Panc1 (cell line): Measurements from ENCODE around the gene AAK1. TPM values are rescaled to one million over a fixed set of nuclear protein-coding genes. Genes with fewer than 3 reads are reported as not detected.

Experiments used
- ATAC-seq: fragments of 200-7000 bp; cut with Tn5 transposase; 2 replicates; pipeline ENCODE4 v1.9.1; 2020; ENCODE audit warnings: mild to moderate bottlenecking, moderate library complexity
- BruUV-seq: library from RNA; stranded (reverse); fragments of 400-500 nt; replicated peaks from 2 replicates; lab custom pipeline; 2021; lab: Mats Ljungman, UMichigan
- CTCF ChIA-PET: fragments of 300-600 bp; sonication (Branson Sonifier 250); formaldehyde crosslinking; loops from one replicate; lab custom pipeline; 2022; ENCODE audit warnings: antibody characterized with exemption; lab: Charles Lee
- POLR2A ChIA-PET: fragments of 300-600 bp; sonication (Branson Sonifier 250); formaldehyde crosslinking; loops from one replicate; lab custom pipeline; 2022; ENCODE audit warnings: antibody characterized with exemption; lab: Charles Lee
- DNase-seq: peaks from one replicate; pipeline ENCODE4 v3.0.0-alpha.2; 2010; ENCODE audit warnings: low read depth, low spot score
- H3K27ac ChIP-seq: 2 replicates; pipeline ENCODE4 v1.5.1; 2011; ENCODE audit warnings: mild to moderate bottlenecking, low read length, inconsistent platforms
- H3K27me3 ChIP-seq: fragments of 200-500 bp; sonication (Bioruptor generic); 2 replicates; pipeline ENCODE4 v1.6.0; 2014; ENCODE audit warnings: low read length, inconsistent platforms; ENCODE audit not compliant: control insufficient read depth, insufficient read depth
- H3K36me3 ChIP-seq: fragments of 200-500 bp; sonication (Bioruptor generic); 2 replicates; pipeline ENCODE4 v1.5.1; 2014; ENCODE audit warnings: inconsistent platforms, mild to moderate bottlenecking, low read length, moderate library complexity; ENCODE audit not compliant: control insufficient read depth, insufficient read depth
- H3K4me1 ChIP-seq: 2 replicates; pipeline ENCODE4 v1.5.1; 2011; ENCODE audit warnings: inconsistent platforms, mild to moderate bottlenecking, low read length, moderate library complexity; ENCODE audit not compliant: control insufficient read depth, insufficient read depth
- H3K4me3 ChIP-seq, 2 experiments: 2 replicates each; pipeline ENCODE4 v1.5.1; 2011 to 2012; ENCODE audit warnings: low read depth in 2 of 2, low read length in 2 of 2, mild to moderate bottlenecking in 2 of 2, inconsistent platforms in 1 of 2, moderate library complexity in 1 of 2
- H3K9me3 ChIP-seq: fragments of 200-500 bp; sonication (Bioruptor generic); 2 replicates; pipeline ENCODE4 v1.5.1; 2014; ENCODE audit warnings: low read depth, mild to moderate bottlenecking, inconsistent platforms, low read length, moderate library complexity; ENCODE audit not compliant: control insufficient read depth, insufficient read depth
- CTCF ChIP-seq: fragments of 450-650 bp; IDR thresholded peaks from 2 replicates; pipeline ENCODE4 v1.5.1; 2017; ENCODE audit warnings: mild to moderate bottlenecking
- POLR2AphosphoS5 ChIP-seq: IDR thresholded peaks from 2 replicates; pipeline ENCODE4 v1.6.1; 2012; ENCODE audit warnings: mild to moderate bottlenecking, low read depth, low read length, moderate library complexity
- REST ChIP-seq, 2 experiments: IDR thresholded peaks; 2 replicates each; pipeline ENCODE4 v1.6.1; 2011 to 2012; ENCODE audit warnings: low read depth in 2 of 2, control low read depth in 1 of 2, low read length in 1 of 2, mild to moderate bottlenecking in 1 of 2, moderate library complexity in 1 of 2; ENCODE audit not compliant: insufficient read depth in 1 of 2
- SIN3A ChIP-seq: IDR thresholded peaks from 2 replicates; pipeline ENCODE4 v1.6.1; 2012; ENCODE audit warnings: low read depth, mild to moderate bottlenecking, low read length, moderate library complexity, borderline replicate concordance; ENCODE audit not compliant: insufficient read depth
- TCF7L2 ChIP-seq: IDR thresholded peaks from 2 replicates; pipeline ENCODE4 v1.6.1; 2011; ENCODE audit warnings: mild to moderate bottlenecking, low read depth, low read length, inconsistent platforms
- in situ Hi-C: cut with HindIII; loops from 2 replicates; pipeline ENCODE4 v1.10.0; 2016; ENCODE audit warnings: low sequenced_read_pairs, low pct_unique_long_range_greater_than_20kb
- intact Hi-C: fragments of 100-400 bp; cut with micrococcal nuclease; formaldehyde crosslinking; loops from one replicate; pipeline ENCODE4 v1.10.0; 2022; ENCODE audit not compliant: unreplicated experiment
- total RNA-seq: library from RNA; stranded (reverse); gene quantifications from one replicate; pipeline ENCODE4 v1.2.1, GENCODE V29; 2021; ENCODE audit not compliant: unreplicated experiment

Gene AAK1
- total RNA-seq, 1 experiment from 2014 or later = 123 TPM

DNA sequence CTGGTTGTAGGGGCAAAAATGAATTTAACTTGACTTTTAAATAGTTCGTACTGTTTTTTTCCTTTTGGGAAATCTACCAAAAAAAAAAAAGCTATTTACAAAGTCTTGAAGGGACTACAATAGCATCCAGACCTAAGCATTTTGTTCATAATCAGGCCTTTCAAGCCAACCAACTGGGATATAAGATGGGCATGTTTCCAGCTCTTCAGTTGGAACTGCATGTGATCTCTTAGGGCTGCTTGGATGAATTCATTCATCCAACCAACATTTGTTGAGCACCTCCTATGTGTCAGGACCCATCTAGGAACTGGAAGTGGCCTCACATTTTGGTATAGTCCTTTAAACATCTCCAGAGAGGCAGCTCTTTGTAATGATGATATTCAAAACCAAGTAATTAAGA, 98.6 kb downstream of the AAK1 start:
- in situ Hi-C loops = no loop called here
- CTCF ChIA-PET = no interaction called here
- POLR2A ChIA-PET = no interaction called here
- Histone ChIP-seq H3K27ac (no peak overlapping the region), H3K4me1 (no peaks in the 10 kb centered on the region), H3K36me3 (peaks cover 8% of the 10 kb centered on the region; the same call in 1 of the 2 replicates), H3K4me3 (no peak overlapping the region), H3K27me3 (no peaks in the 10 kb centered on the region), H3K9me3 (no peaks in the 10 kb centered on the region; the same call in 1 of the 2 replicates)
- no peak for ATAC-seq
- DNase-seq = no peak
- TF ChIP-seq SIN3A (no peak), TCF7L2 (no peak), POLR2AphosphoS5 (no peak), REST (IDR thresholded peaks at IDR 0.05; ENCODE audit: insufficient read depth in 1 of 2, low read depth in 2 of 2, low read length in 1 of 2) (no peak)
- BruUV-seq = no TSS peak
- intact Hi-C loops = no loop called here

DNA sequence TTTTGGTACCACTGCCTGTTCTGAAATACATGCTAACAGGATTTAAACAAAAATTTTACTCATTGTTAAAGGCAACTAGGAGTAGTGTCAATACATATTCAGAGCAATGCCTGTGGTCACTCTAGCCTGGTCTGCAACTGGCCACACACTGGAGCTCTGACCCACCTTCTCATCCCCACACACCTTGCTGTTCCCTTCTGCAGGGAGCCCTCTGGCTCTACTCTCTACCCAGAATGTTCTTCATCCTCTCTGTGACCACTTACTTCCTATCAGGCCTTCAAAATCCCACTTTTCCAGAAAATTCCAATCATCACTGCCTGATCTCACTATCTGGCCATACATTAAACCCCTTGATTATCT, 104.0 kb downstream of the AAK1 start:
- ChIA-PET POLR2A (interaction anchor here (0.5 kb wide), 1 partner anchor 231 kb away, joined by 5 read pairs; no protein-coding TSS in a partner anchor), CTCF (no interaction called here)
- no peak overlapping the region for H3K4me3 ChIP-seq
- ATAC-seq (peak; percentile 54), DNase-seq (no peak)
- in situ Hi-C loops (no loop called here), intact Hi-C loops (no loop called here)
- peaks cover 8% of the 10 kb centered on the region; the same call in 1 of the 2 replicates for H3K36me3 ChIP-seq
- TF ChIP-seq SIN3A = no peak
- TF ChIP-seq CTCF = no peak
- TF ChIP-seq POLR2AphosphoS5 = no peak
- TF ChIP-seq REST (IDR thresholded peaks at IDR 0.05; ENCODE audit: insufficient read depth in 1 of 2, low read depth in 2 of 2, low read length in 1 of 2) = no peak
- no peak for TF ChIP-seq TCF7L2
- no TSS peak for BruUV-seq
- no peak overlapping the region for H3K27ac ChIP-seq
- H3K9me3 ChIP-seq = no peaks in the 10 kb centered on the region; the same call in 1 of the 2 replicates
- H3K27me3 ChIP-seq = no peaks in the 10 kb centered on the region
- peaks cover 6% of the 10 kb centered on the region; the same call in 1 of the 2 replicates for H3K4me1 ChIP-seq
